ENCODE measurements around the gene RPS6KB1.
A peak's percentile ranks its signal among the peaks of the same experiment; 100 is the strongest.
"Not testable (repeated sequence)": the region's sequence is repeated elsewhere in the genome, so short reads cannot be mapped to it uniquely, and the experiment has no call there.

Gene RPS6KB1

GRCh38 chr17:59851439-59852375 lies 41.2 kb upstream of the RPS6KB1 start:
- no peak for DNase-seq (ENCODE audit: low read depth)
- TF ChIP-seq CTCF (IDR thresholded peaks at IDR 0.05; ENCODE audit: insufficient read depth, low read depth, low read length, missing control alignments), result no peak
- H3K4me3 ChIP-seq (ENCODE audit: low read length), result no peak overlapping the region

GRCh38 chr17:59852847-59853167 lies 40.1 kb upstream of the RPS6KB1 start:
- not testable (repeated sequence) for DNase-seq (ENCODE audit: low read depth); H3K4me3 ChIP-seq (ENCODE audit: low read length)

GRCh38 chr17:59853168-59853918 lies 39.6 kb upstream of the RPS6KB1 start:
- H3K4me3 ChIP-seq (ENCODE audit: low read length), result no peak overlapping the region

GRCh38 chr17:59853919-59854729 lies 38.8 kb upstream of the RPS6KB1 start:
- H3K4me3 ChIP-seq (ENCODE audit: low read length), result not testable (repeated sequence)

More at GRCh38 chr17:59853168-59853918, 39.6 kb upstream of the RPS6KB1 start:
- peak; percentile 81 for TF ChIP-seq CTCF (IDR thresholded peaks at IDR 0.05; ENCODE audit: insufficient read depth, low read depth, low read length, missing control alignments)
- DNase-seq (ENCODE audit: low read depth), result peak; percentile 99

GRCh38 chr17:59856859-59857794 lies 35.8 kb upstream of the RPS6KB1 start:
- peak; percentile 65 for DNase-seq (ENCODE audit: low read depth)
- TF ChIP-seq CTCF (IDR thresholded peaks at IDR 0.05; ENCODE audit: insufficient read depth, low read depth, low read length, missing control alignments), result no peak
- H3K4me3 ChIP-seq (ENCODE audit: low read length), result no peak overlapping the region

More at GRCh38 chr17:59853919-59854729, 38.8 kb upstream of the RPS6KB1 start:
- DNase-seq (ENCODE audit: low read depth), result not testable (repeated sequence)

GRCh38 chr17:59858167-59858816 lies 34.6 kb upstream of the RPS6KB1 start:
- no peak for DNase-seq (ENCODE audit: low read depth)
- no peak for TF ChIP-seq CTCF (IDR thresholded peaks at IDR 0.05; ENCODE audit: insufficient read depth, low read depth, low read length, missing control alignments)

GRCh38 chr17:59858932-59859331 lies 34.0 kb upstream of the RPS6KB1 start:
- no peak overlapping the region for H3K4me3 ChIP-seq (ENCODE audit: low read length)
- DNase-seq (ENCODE audit: low read depth), result no peak
- no peak for TF ChIP-seq CTCF (IDR thresholded peaks at IDR 0.05; ENCODE audit: insufficient read depth, low read depth, low read length, missing control alignments)

More at GRCh38 chr17:59858167-59858816, 34.6 kb upstream of the RPS6KB1 start:
- H3K4me3 ChIP-seq (ENCODE audit: low read length), result no peak overlapping the region

All from epithelial cell of esophagus (primary cell).